ENCODE measurements around the gene CEP55.

CEP55 gene

DNA sequence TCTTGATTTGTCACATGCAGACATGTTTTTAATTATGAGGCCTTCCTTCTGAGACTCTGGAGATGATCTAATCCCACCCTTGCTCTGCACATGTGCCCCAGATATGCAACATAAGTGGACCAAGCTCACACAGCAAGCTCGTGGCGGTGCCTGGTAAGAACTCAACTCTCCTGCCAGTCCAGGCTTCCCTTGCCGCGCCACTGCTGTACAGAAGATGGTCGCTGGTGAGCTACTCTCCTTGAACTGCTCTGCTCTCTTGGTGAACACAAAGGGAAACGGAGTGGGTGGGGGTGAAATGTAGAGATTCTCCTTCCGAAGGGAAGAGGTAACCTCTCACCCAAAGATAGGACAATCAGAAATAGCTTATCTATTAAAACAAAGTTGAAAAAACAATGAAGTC lies 39.9 kb upstream of the CEP55 start:
- no peak overlapping the region for H3K4me3 ChIP-seq (replicated peaks; ENCODE audit: insufficient read depth, low read length)
- H3K27me3 ChIP-seq (ENCODE audit: insufficient read depth, poor library complexity, severe bottlenecking), result no peaks in the 10 kb centered on the region
- no peak for TF ChIP-seq GABPA (IDR thresholded peaks at IDR 0.05; ENCODE audit: low read depth)
- TF ChIP-seq, protein P1, sequence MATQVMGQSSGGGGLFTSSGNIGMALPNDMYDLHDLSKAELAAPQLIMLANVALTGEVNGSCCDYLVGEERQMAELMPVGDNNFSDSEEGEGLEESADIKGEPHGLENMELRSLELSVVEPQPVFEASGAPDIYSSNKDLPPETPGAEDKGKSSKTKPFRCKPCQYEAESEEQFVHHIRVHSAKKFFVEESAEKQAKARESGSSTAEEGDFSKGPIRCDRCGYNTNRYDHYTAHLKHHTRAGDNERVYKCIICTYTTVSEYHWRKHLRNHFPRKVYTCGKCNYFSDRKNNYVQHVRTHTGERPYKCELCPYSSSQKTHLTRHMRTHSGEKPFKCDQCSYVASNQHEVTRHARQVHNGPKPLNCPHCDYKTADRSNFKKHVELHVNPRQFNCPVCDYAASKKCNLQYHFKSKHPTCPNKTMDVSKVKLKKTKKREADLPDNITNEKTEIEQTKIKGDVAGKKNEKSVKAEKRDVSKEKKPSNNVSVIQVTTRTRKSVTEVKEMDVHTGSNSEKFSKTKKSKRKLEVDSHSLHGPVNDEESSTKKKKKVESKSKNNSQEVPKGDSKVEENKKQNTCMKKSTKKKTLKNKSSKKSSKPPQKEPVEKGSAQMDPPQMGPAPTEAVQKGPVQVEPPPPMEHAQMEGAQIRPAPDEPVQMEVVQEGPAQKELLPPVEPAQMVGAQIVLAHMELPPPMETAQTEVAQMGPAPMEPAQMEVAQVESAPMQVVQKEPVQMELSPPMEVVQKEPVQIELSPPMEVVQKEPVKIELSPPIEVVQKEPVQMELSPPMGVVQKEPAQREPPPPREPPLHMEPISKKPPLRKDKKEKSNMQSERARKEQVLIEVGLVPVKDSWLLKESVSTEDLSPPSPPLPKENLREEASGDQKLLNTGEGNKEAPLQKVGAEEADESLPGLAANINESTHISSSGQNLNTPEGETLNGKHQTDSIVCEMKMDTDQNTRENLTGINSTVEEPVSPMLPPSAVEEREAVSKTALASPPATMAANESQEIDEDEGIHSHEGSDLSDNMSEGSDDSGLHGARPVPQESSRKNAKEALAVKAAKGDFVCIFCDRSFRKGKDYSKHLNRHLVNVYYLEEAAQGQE (IDR thresholded peaks at IDR 0.05; ENCODE audit: insufficient replicate concordance, low read depth), result no peak
- TF ChIP-seq SPI1 (IDR thresholded peaks at IDR 0.05; ENCODE audit: borderline replicate concordance, low read depth), result no peak
- TF ChIP-seq POLR2AphosphoS5 (IDR thresholded peaks at IDR 0.05; ENCODE audit: low read depth), result no peak
- TF ChIP-seq, protein P2, sequence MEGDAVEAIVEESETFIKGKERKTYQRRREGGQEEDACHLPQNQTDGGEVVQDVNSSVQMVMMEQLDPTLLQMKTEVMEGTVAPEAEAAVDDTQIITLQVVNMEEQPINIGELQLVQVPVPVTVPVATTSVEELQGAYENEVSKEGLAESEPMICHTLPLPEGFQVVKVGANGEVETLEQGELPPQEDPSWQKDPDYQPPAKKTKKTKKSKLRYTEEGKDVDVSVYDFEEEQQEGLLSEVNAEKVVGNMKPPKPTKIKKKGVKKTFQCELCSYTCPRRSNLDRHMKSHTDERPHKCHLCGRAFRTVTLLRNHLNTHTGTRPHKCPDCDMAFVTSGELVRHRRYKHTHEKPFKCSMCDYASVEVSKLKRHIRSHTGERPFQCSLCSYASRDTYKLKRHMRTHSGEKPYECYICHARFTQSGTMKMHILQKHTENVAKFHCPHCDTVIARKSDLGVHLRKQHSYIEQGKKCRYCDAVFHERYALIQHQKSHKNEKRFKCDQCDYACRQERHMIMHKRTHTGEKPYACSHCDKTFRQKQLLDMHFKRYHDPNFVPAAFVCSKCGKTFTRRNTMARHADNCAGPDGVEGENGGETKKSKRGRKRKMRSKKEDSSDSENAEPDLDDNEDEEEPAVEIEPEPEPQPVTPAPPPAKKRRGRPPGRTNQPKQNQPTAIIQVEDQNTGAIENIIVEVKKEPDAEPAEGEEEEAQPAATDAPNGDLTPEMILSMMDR (IDR thresholded peaks at IDR 0.05; ENCODE audit: insufficient read depth, low read length), result no peak
- DNase-seq (ENCODE audit: low read depth in 1 of 2, low spot score in 1 of 2), result no peak
- no peak overlapping the region for H3K27ac ChIP-seq (replicated peaks)

DNA sequence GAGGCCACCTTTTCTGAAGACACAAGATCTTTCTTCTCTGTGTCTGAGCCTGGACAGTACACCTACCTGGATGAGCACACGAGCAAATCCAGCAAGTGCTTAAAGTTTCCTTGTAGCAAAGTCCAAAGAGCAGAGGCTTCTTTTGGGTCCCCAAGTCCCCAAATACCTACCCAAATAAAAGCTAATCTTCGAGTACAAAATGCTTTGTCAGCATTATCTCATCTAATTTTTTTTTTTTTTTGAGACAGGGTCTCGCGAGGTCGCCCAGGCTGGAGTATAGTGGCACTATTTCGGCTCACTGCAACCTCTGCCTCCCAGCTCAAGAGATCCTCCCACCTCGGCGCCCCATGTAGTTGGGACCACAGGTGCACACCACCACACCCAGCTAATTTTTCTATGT lies 38.9 kb upstream of the CEP55 start:
- Histone ChIP-seq H3K4me3 (replicated peaks; ENCODE audit: insufficient read depth, low read length) (no peak overlapping the region), H3K27ac (replicated peaks) (no peak overlapping the region), H3K27me3 (ENCODE audit: insufficient read depth, poor library complexity, severe bottlenecking) (no peaks in the 10 kb centered on the region)
- DNase-seq (ENCODE audit: low read depth in 1 of 2, low spot score in 1 of 2), result no peak
- TF ChIP-seq, protein P1 (IDR thresholded peaks at IDR 0.05; ENCODE audit: insufficient replicate concordance, low read depth), result no peak
- TF ChIP-seq SPI1 (IDR thresholded peaks at IDR 0.05; ENCODE audit: borderline replicate concordance, low read depth) (no peak), POLR2AphosphoS5 (IDR thresholded peaks at IDR 0.05; ENCODE audit: low read depth) (no peak), GABPA (IDR thresholded peaks at IDR 0.05; ENCODE audit: low read depth) (no peak)
- TF ChIP-seq, protein P2 (IDR thresholded peaks at IDR 0.05; ENCODE audit: insufficient read depth, low read length), result no peak

DNA sequence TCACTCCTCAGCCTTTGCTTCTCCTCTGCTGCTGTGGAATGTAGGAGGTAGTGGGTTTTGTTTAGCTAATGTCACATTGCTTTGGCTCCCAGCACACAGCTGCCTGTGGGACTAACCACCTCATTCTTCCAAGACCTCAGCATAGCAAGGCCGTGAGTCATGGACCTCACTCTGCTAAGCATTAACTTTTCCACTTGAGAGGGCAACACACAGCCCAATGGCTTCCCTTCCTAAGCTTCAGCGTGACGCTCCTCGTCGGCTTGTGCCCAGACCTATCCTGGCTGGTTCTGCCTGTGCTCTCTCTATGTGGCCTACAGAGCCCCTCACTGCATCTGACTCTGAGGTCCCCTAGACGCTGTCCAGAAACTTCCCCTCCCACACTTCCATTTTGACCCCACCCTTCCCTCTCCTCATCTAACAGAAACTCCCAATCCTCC lies 37.6 kb upstream of the CEP55 start:
- DNase-seq (ENCODE audit: low read depth in 1 of 2, low spot score in 1 of 2), result no peak
- Histone ChIP-seq H3K4me3 (replicated peaks; ENCODE audit: insufficient read depth, low read length) (no peak overlapping the region), H3K27me3 (ENCODE audit: insufficient read depth, poor library complexity, severe bottlenecking) (no peaks in the 10 kb centered on the region), H3K27ac (replicated peaks) (no peak overlapping the region)
- TF ChIP-seq SPI1 (IDR thresholded peaks at IDR 0.05; ENCODE audit: borderline replicate concordance, low read depth), result no peak
- TF ChIP-seq, protein P1 (IDR thresholded peaks at IDR 0.05; ENCODE audit: insufficient replicate concordance, low read depth), result no peak
- TF ChIP-seq GABPA (IDR thresholded peaks at IDR 0.05; ENCODE audit: low read depth), result no peak
- TF ChIP-seq POLR2AphosphoS5 (IDR thresholded peaks at IDR 0.05; ENCODE audit: low read depth), result no peak
- TF ChIP-seq, protein P2 (IDR thresholded peaks at IDR 0.05; ENCODE audit: insufficient read depth, low read length), result no peak

All from HL-60 (cell line).